K562 (cell line): ENCODE measurements around the gene C2CD2. TPM values are rescaled to one million over a fixed set of nuclear protein-coding genes. Genes with fewer than 3 reads are reported as not detected.

Experiments
- ATAC-seq: fragments of 200-7000 bp; cut with Tn5 transposase; 3 replicates; pipeline ENCODE4 v1.9.1; 2020; ENCODE audit warnings: moderate library complexity
- BruUV-seq: library from RNA; stranded (reverse); fragments of 400-500 nt; replicated peaks from 2 replicates; lab custom pipeline; 2021; lab: Mats Ljungman, UMichigan
- CTCF ChIA-PET: fragments of 300-600 bp; formaldehyde crosslinking; extraction: SDS; loops from one replicate; lab custom pipeline; 2021; ENCODE audit warnings: low intra/inter-chr PET ratio; lab: Yijun Ruan, JAX
- POLR2A ChIA-PET: fragments of 300-600, 350-650 bp; sonication (Branson Sonifier 250); formaldehyde crosslinking; extraction: SDS; loops from one replicate; lab custom pipeline; 2021; ENCODE audit warnings: antibody characterized with exemption, inconsistent platforms; lab: Yijun Ruan, JAX
- DNase-seq, 4 experiments: peaks; one replicate each; pipeline versions ENCODE4 v3.0.0 to v3.0.0-alpha.2; 2011 to 2018; ENCODE audit warnings: low spot score in 3 of 4, mixed read lengths in 3 of 4; ENCODE audit errors: extremely low read depth in 1 of 4
- FAIRE-seq: peaks from 2 replicates; lab custom pipeline; 2011; peaks lifted over from hg19 to GRCh38; lab: Jason Lieb, UNC
- H2AFZ ChIP-seq: 2 replicates; pipeline ENCODE4 v1.6.0; 2011; ENCODE audit warnings: low read depth, low read length, control low read depth, inconsistent platforms
- H3K27ac ChIP-seq: fragments of 200-600 bp; 3 replicates; pipeline ENCODE4 v1.8.0; 2011; ENCODE audit warnings: low read depth, mild to moderate bottlenecking, control low read depth, inconsistent platforms, low read length, moderate library complexity, mixed read lengths; ENCODE audit errors: extremely low read depth
- H3K27me3 ChIP-seq, 2 experiments: fragments of 300-600 bp in 1 of 2; 2 replicates in 1 of 2; 3 replicates in 1 of 2; pipeline versions ENCODE4 v1.6.0 to v1.8.0; 2011; ENCODE audit warnings: inconsistent platforms in 2 of 2, low read length in 2 of 2, mild to moderate bottlenecking in 1 of 2, mixed read lengths in 1 of 2, moderate library complexity in 1 of 2; ENCODE audit not compliant: control insufficient read depth in 2 of 2, insufficient read depth in 2 of 2
- H3K36me3 ChIP-seq: fragments of 300-600 bp; 3 replicates; pipeline ENCODE4 v1.8.0; 2011; ENCODE audit warnings: mild to moderate bottlenecking, low read length, inconsistent platforms; ENCODE audit not compliant: control insufficient read depth, insufficient read depth
- H3K4me1 ChIP-seq, 2 experiments: fragments of 200-600 bp in 1 of 2; replicated peaks in 1 of 2; 2 replicates in 1 of 2; 3 replicates in 1 of 2; pipeline versions ENCODE4 v1.5.1 to v1.8.0; 2011; ENCODE audit warnings: inconsistent platforms in 2 of 2, low read length in 2 of 2, mild to moderate bottlenecking in 1 of 2, mixed read lengths in 1 of 2, moderate library complexity in 1 of 2; ENCODE audit not compliant: control insufficient read depth in 2 of 2, insufficient read depth in 2 of 2
- H3K4me2 ChIP-seq: 2 replicates; pipeline ENCODE4 v1.6.1; 2011; ENCODE audit warnings: low read length, control low read depth, inconsistent platforms, mixed read lengths; ENCODE audit not compliant: insufficient read depth
- H3K4me3 ChIP-seq: fragments of 200-600 bp; sonication (generic), shearing (Covaris generic); 2 replicates; pipeline ENCODE4 v1.5.1; 2016; ENCODE audit warnings: control low read depth, inconsistent platforms
- H3K79me2 ChIP-seq: fragments of 200-600 bp; 3 replicates; pipeline ENCODE4 v1.8.0; 2011; ENCODE audit warnings: low read length, inconsistent platforms; ENCODE audit not compliant: control insufficient read depth, insufficient read depth
- H3K9ac ChIP-seq, 2 experiments: 2 replicates each; pipeline versions ENCODE4 v1.6.0 to v1.6.1; 2011; ENCODE audit warnings: low read depth in 2 of 2, low read length in 2 of 2, control low read depth in 1 of 2, inconsistent platforms in 1 of 2, mild to moderate bottlenecking in 1 of 2, mixed read lengths in 1 of 2; ENCODE audit not compliant: insufficient read depth in 1 of 2
- H3K9me1 ChIP-seq: one replicate; pipeline ENCODE4 v1.6.0; 2011; ENCODE audit warnings: inconsistent platforms, mild to moderate bottlenecking, low read length, moderate library complexity; ENCODE audit not compliant: control insufficient read depth, insufficient read depth
- H3K9me3 ChIP-seq: replicated peaks from 2 replicates; pipeline ENCODE4 v1.5.1; 2011; ENCODE audit warnings: low read depth, low read length, inconsistent platforms; ENCODE audit not compliant: control insufficient read depth, insufficient read depth
- H4K20me1 ChIP-seq: replicated peaks from 2 replicates; pipeline ENCODE4 v1.6.1; 2011; ENCODE audit warnings: low read length, inconsistent platforms, mixed read lengths; ENCODE audit not compliant: control insufficient read depth, insufficient read depth
- COPS2 ChIP-seq: fragments of 450-650 bp; conservative IDR thresholded peaks from 2 replicates; pipeline ENCODE4 v1.6.1; 2016; ENCODE audit warnings: mild to moderate bottlenecking, moderate library complexity
- ESRRB ChIP-seq: fragments of 250-450 bp; sonication (Bioruptor Pico); IDR thresholded peaks from 2 replicates; pipeline ENCODE4 v1.5.0; 2020; ENCODE audit warnings: mild to moderate bottlenecking, moderate library complexity, borderline replicate concordance
- KAT7 ChIP-seq: sonication (generic); formaldehyde crosslinking; IDR thresholded peaks from 2 replicates; pipeline ENCODE4 v1.8.0; 2022; ENCODE audit warnings: missing genetic modification reagents, mild to moderate bottlenecking, borderline replicate concordance
- NBN ChIP-seq: fragments of 450-650 bp; IDR thresholded peaks from 2 replicates; pipeline ENCODE4 v1.6.1; 2016; ENCODE audit warnings: low read depth, mild to moderate bottlenecking
- U2AF2 ChIP-seq: fragments of 200-400 bp; formaldehyde crosslinking; optimal IDR thresholded peaks from 2 replicates; pipeline ENCODE3; 2017; ENCODE audit warnings: low read depth, mild to moderate bottlenecking, low read length
- XRCC5 ChIP-seq: fragments of 200-400 bp; formaldehyde crosslinking; IDR thresholded peaks from 2 replicates; pipeline ENCODE4 v1.6.1; 2017; ENCODE audit warnings: low read depth, mild to moderate bottlenecking, low read length
- WGBS: fragments of 100-300 bp; shearing (Covaris generic); methylation state at CpG from one replicate; pipeline ENCODE4 v1.1.6; 2016; ENCODE audit warnings: low coverage, mixed read lengths; ENCODE audit not compliant: insufficient coverage; ENCODE audit errors: missing lambda C conversion rate; 5-methylcytosine and 5-hydroxymethylcytosine counted together
- in situ Hi-C: fragments of 300-500 bp; cut with MboI; formaldehyde crosslinking; loops from 4 replicates; pipeline ENCODE4 v1.15.0; 2018; ENCODE audit warnings: inconsistent platforms, mixed read lengths
- intact Hi-C: fragments of 100-400 bp; cut with micrococcal nuclease; formaldehyde crosslinking; loops from 2 replicates; pipeline ENCODE4 v1.14.2; 2022
- polyA plus RNA-seq, 8 experiments: library from polyadenylated mRNA; depleted of rRNA in 4 of 8; stranded (reverse) in 5 of 8; unstranded in 3 of 8; fragments of >200 nt; fragmentation: Nextera tagmentation in 2 of 8; fragmentation: Illumina TruSeq in 1 of 8; extraction: Ambion mirVana in 2 of 8; extraction: Trizol in 1 of 8; gene quantifications; 2 replicates each; pipeline versions ENCODE4 v1.2.1 to v1.2.3, GENCODE V29; 2011 to 2014; ENCODE audit warnings: inconsistent platforms in 1 of 8, missing spikeins in 1 of 8
- total RNA-seq, 7 experiments: library from RNA; depleted of rRNA in 6 of 7; stranded (reverse); fragments of >200 nt in 6 of 7; fragmentation: Illumina TruSeq in 2 of 7; extraction: Trizol in 2 of 7; gene quantifications; 2 replicates each; pipeline versions ENCODE4 v1.2.1 to v1.2.3, GENCODE V29; 2011 to 2021; ENCODE audit warnings: low replicate concordance in 1 of 7
- TF ChIP-seq, protein P1 (sequence below): sonication (generic); formaldehyde crosslinking; IDR thresholded peaks from 2 replicates; pipeline ENCODE4 v1.4.0; 2020; ENCODE audit warnings: mild to moderate bottlenecking, missing genetic modification reagents

The C2CD2 gene
- total and polyA plus RNA-seq, 9 of the 15 experiments (the other 6 are each of a cell fraction or from before 2014, with no cell fraction given), result 1.3 to 21.6 (median 12.1) TPM

DNA sequence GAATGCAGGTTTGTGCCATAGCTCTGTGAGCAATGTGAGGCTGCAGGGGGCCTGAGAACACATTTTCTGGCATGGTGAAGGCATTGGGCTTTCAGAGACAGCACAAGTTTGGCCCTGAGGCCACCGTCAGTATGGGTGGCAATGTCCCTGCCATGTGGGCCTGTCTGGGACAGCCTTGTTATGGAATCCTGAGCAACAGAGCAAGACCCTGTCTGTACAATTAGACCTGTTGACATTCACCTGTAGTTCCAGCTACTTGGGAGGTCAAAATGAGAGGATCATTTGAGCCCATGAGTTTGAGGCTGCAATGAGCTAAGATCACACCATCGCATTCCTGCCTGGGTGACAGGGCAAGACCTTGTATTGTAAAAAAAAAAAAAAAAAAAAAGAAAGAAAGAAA lies 110.2 kb downstream of the C2CD2 start:
- Histone ChIP-seq H3K27me3 (no peaks in the 10 kb centered on the region), H3K36me3 (peaks cover 38% of the 10 kb centered on the region; the same call in 2 of the 3 replicates), H3K4me1 (peaks cover 14 to 23% of the 10 kb centered on the region in 2 experiments; a peak in 4 of 5 replicates), H3K9me3 (no peaks in the 10 kb centered on the region), H4K20me1 (no peaks in the 10 kb centered on the region), H2AFZ (no peak overlapping the region), H3K27ac (peak overlapping the region; percentile 35; the same call in 1 of the 3 replicates), H3K4me2 (no peak overlapping the region), H3K9ac (no peak overlapping the region), H3K79me2 (no peaks in the 10 kb centered on the region), H3K4me3 (no peak overlapping the region), H3K9me1 (no peaks in the 10 kb centered on the region)
- in situ Hi-C loops (no loop called here), intact Hi-C loops (no loop called here)
- TF ChIP-seq ESRRB (CRISPR knock-in tag), result no peak
- TF ChIP-seq COPS2, result no peak
- no peak for TF ChIP-seq U2AF2
- no peak for TF ChIP-seq KAT7 (CRISPR knock-in tag)
- TF ChIP-seq NBN, result no peak
- TF ChIP-seq, protein P1, sequence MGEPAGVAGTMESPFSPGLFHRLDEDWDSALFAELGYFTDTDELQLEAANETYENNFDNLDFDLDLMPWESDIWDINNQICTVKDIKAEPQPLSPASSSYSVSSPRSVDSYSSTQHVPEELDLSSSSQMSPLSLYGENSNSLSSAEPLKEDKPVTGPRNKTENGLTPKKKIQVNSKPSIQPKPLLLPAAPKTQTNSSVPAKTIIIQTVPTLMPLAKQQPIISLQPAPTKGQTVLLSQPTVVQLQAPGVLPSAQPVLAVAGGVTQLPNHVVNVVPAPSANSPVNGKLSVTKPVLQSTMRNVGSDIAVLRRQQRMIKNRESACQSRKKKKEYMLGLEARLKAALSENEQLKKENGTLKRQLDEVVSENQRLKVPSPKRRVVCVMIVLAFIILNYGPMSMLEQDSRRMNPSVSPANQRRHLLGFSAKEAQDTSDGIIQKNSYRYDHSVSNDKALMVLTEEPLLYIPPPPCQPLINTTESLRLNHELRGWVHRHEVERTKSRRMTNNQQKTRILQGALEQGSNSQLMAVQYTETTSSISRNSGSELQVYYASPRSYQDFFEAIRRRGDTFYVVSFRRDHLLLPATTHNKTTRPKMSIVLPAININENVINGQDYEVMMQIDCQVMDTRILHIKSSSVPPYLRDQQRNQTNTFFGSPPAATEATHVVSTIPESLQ, result no peak
- TF ChIP-seq XRCC5, result no peak
- ATAC-seq, result no peak
- no TSS peak for BruUV-seq
- 96% methylated on average over 2 of the region's 2 CpGs for WGBS
- no peak for DNase-seq
- ChIA-PET POLR2A (no interaction called here), CTCF (no interaction called here)
- no peak for FAIRE-seq
